Measurements from ENCODE around the gene TEX48.

The TEX48 gene, protein sequence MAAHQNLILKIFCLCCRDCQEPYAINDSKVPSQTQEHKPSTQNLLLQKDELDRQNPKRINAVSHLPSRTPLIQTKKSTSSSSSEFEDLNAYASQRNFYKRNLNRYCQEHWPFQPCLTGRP

GRCh38 chr9:114681594-114682332 is at the start of gene TEX48:
TEX48 (minus strand) TSS chr9:114682192; CDS start chr9:114671723, 10,469 bp downstream.
- DNase-seq, result peak in 30 of 56 donors; percentile 2 to 42 (median 12)

GRCh38 chr9:114731701-114732100 is 49.7 kb upstream of the TEX48 start:
- no peak for DNase-seq

DNA sequence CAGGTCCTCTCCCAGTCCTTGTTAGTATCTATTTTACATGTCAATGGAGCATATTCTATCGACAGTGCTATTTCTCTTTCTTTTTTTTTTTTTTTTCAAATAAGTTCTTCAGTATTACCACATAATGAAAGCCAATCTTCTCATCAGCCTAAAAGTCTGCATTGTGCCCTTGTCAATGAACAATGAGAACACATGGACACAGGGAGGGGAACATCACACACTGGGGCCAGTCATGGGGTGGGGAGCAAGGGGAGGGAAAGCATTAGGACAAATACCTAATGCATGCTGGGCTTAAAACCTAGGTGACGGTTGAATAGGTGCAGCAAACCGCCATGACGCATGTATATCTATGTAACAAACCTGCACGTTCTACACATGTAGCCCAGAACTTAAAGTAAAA is 47.7 kb upstream of the TEX48 start:
- peak in 13 of 56 donors; percentile 0 to 33 (median 8) for DNase-seq

- DNase-seq, result no peak
Measured at GRCh38 chr9:114725930-114726329, 43.9 kb upstream of the TEX48 start.

- DNase-seq, result no peak
Measured at GRCh38 chr9:114724744-114725143, 42.8 kb upstream of the TEX48 start.

DNA sequence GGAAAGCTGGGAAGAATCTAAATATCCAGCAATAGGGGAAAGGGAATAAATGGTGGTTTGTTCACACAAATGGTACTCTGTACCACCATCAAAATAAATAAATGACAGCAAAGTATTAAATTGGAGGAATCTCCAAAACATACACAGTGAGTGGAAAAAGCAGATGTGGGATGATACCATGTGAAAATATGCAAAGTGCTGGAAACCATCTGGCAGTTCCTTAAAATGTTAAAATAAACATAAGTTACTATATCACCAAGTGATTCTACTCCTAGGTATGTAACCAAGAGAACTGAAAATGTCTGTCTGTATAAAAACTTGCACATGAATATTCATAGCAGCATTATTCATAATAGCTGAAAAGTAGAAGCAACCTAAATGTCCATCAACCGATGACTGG is 41.9 kb upstream of the TEX48 start:
- DNase-seq, result no peak

- DNase-seq, result no peak
Measured at GRCh38 chr9:114722937-114723620, 41.1 kb upstream of the TEX48 start.

DNA sequence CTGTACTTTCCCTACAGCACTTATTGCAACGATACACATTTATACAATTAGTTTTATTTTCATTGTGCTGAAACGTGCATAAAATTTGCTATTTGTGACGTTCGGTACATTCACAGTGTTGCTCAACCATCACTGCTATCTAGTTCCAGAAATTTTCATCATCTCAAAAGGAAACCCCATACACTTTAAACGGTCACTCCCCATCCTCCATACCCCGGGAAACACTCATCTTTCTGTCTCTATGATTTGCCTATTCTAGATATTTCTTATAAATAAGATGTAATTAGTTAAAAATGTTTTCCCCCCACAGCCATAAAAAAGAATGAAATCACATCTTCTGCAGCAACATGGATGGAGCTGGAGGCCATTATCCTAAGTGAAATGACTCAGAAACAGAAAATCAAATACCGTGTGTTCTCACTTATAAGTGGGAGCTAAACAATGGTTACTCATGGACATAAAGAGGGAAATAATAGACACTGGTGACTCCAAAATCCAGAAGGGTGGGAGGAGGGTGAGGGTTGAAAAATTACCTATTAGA is 40.2 kb upstream of the TEX48 start:
- DNase-seq, result no peak

- no peak for DNase-seq
Measured at GRCh38 chr9:114721491-114722079, 39.6 kb upstream of the TEX48 start.

DNA sequence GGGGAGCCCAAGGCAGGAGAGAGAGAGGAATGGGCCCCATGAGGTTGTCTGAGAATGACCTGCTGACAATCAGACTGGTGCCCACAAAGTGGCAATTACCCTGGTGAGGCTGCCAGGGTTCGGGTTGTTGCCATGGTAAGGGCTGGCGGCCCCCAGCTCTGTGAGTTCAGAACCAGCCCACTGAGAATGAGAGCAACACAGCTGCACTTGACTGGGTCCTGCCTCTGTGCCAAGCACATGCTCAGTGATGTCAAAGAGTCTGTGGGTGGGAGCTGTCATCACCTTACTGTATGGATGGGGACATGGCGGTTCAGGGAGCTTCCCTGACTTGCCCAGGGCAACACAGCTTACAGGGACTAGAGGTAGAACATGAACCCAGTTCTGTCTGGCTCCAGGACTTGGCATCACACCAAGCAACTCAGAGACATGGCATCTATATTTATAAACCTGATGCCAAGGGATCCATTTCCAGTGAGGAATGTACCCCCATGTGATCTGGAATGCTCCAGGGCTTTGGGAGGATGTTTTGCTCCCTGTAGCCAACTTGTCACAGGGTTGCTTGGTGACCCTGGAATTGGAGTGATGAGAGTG is 38.2 kb upstream of the TEX48 start:
- DNase-seq, result no peak

GRCh38 chr9:114719290-114719689 is 37.3 kb upstream of the TEX48 start:
- no peak for DNase-seq

DNA sequence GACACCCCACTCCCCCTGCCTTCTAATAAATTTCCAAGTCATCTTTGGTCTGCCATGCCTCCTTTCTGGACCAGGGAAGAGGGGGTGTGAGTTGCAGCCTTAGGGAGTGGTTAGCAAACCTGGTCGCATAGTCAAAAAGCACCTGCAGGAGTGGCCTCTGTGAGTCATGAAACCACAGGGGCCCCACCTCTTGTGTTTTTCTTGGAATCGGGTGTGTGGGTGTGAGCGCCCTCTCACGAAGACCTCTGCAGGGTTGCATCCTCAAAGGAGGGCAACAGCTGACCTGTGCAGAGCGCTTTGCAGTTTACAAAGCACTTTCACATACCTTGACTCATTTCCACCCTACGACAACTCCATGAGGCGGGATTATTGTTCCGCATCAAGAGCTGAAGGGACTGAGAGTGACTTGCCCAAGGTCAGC is 36.8 kb upstream of the TEX48 start:
- DNase-seq, result no peak

DNA sequence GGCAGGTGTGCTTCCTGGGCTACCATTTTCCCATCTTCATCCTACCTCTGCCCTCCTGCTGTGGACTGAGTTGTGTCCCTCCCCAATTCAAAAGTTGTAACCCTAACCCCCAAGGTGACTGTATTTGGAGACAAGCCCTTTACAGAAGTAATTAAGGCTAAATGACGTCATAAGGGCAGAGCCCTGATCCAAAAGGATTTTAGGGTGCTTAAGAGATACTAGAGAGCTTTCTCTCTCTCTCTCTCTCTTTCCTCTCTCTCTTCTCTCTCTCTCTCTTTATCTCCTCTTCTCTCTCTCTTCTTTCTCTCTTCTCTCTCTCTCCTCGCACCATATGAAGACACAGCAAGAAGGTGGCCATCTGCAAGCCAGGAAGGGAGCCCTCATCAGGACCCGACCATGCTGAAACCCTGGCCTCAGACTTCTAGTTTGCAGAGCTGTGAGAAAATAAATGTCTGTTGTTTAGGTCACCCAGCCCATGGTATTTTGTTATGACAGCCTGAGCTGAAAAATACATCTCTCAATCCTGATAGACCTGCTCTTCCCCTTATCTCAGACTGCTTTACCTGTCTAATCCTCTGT is 36.0 kb upstream of the TEX48 start:
- no peak for DNase-seq

GRCh38 chr9:114709636-114710035 is 27.6 kb upstream of the TEX48 start:
- DNase-seq, result no peak

- DNase-seq, result no peak
Measured at GRCh38 chr9:114706711-114707110, 24.7 kb upstream of the TEX48 start.

GRCh38 chr9:114701988-114702387 is 20.0 kb upstream of the TEX48 start:
- no peak for DNase-seq

GRCh38 chr9:114697951-114698351 is 16.0 kb upstream of the TEX48 start:
- DNase-seq, result no peak

GRCh38 chr9:114696814-114697544 is 15.0 kb upstream of the TEX48 start:
- no peak for DNase-seq

GRCh38 chr9:114695948-114696347 is 14.0 kb upstream of the TEX48 start:
- DNase-seq, result no peak

- no peak for DNase-seq
Measured at GRCh38 chr9:114694719-114695269, 12.8 kb upstream of the TEX48 start.

All from nucleus accumbens (tissue), 56 donors.